Measurements from ENCODE around the gene NUP93.
"Not testable (repeated sequence)": the region's sequence is repeated elsewhere in the genome, so short reads cannot be mapped to it uniquely, and the experiment has no call there.

The NUP93 gene

DNA sequence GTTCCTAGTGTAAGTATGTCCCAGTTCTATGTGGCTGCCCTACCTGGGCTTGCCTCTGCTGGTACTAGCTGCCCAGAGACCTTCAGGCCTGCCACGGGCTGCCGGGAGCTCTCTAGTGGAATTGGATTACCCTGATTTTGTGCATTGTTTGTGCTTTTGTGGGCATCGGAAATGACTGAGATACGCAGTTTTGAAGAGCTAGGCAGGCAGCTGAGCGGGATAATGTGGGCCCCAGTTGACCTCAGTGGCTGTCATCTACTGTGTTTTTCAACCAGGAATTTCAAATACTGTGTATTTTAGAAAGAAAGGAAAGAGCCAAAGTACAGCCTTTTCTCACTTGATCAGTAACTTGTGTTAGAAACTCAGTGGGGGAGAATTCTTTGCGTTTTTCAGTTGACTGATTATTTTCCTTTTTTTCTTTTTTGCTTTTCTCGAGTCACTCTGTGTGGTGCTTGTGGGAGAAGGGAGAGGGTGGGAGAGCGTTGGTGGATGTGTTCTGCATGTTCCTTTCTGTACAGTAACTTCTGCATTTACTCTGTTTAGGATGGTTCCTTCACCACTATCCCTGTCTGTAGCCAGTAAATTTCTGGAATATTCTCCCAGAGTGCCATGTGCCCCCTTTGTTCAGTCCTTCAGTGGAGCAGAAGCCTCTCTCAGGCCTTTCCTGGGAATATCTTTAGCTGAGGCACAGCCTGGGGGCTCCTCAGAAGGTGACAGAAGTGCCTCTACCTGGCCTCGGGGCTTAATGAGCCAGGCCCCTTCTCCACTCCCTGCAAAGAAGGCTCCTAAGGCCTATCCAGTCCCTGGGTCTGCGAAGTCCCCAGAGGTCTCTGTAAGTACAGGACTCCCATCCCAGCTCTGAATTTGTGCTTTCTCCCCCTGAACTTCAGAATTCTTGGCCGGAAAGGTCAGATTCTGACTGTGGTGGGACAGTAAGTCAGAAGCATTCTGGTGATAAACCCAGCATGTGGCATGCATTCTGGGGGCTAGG, 120.1 kb downstream of the NUP93 start:
- no peak for DNase-seq (ENCODE audit: low read depth)

DNA sequence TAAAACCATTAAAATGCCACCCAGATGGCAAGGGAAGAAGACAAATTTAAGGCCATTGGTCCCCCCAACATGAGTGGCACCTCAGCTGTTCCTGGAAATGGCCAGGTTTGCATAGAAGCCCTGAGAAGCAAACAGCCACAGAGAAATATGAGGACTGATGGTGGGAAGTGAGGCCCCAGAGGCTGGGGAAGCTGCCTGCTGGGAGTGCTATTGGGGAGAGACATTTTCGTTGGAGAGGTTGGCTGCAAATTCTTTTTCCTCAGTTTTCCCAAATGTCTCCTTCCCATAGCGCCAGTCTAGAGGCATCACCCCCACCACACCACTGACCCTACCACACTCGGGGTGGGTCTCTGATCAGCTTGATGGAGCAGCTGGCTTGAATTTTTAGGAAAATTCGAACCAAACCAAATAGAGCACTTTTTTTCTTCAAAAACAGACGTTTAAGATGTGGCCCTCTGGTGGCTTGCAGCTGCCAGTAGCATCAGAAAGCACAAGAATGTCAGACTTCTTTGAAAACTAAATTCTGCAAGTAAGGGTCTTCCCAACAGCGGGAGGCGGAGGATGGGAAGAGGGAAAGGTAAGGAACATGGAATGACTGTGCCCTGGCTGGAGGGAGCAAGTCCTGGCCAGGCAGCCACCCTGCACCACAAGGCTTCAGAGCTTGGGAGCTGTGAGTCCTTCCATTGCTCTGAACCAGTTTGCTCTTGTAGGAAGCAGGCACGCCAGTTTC, 121.9 kb downstream of the NUP93 start:
- DNase-seq (ENCODE audit: low read depth), result no peak

DNA sequence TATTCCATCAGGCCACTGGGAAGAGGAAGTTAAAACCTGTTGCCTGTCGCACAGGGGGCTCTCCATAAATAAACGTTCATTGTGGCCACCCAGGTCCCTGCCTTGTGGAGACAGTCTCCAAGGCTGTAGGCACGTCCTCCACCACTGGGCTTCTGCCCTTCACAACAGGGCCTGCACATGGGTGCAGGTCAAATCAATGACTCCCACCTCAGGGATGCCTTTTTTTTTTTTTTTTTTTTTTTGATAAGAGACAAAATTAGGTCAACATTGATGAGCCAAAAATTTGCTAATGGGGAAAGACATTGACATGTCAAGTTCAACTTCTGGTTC, 122.4 kb downstream of the NUP93 start:
- no peak for DNase-seq (ENCODE audit: low read depth)

DNA sequence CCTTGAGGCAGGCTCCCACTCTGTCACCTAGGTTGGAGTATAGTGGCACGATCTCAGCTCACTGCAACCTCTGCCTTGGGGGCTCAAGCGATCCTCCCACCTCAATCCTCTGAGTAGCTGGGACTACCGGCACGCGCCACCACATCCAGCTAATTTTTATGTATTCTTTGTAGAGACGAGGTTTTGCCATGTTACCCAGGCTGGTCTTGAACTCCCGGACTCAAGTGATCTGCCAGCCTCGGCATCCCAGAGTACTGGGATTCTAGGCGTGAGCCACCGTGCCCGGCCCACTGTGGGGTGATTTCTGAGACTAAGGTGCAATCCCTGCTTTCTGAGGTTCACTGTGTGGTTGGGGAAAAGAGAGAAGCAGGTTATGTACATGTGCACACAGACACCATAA, 123.0 kb downstream of the NUP93 start:
- no peak for DNase-seq (ENCODE audit: low read depth)

DNA sequence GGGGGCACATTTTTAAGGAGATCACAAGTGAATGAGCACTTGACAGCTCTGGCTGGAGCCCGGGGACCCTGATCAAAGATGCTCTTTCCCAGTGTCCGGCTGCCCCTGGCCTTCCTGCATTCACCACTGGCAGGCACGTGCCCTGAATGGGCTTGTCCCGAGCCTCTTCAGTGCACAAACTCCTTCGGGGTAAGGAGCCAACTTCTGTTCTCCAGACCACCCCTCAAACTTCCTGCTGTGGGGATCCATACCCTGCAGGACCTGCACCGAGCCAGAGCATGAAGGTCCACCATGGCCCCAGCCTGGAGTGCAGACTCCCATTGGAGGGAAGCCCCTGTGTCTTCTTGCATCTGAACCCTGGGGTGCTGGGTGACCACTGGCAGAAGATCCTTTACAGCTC, 125.3 kb downstream of the NUP93 start:
- DNase-seq (ENCODE audit: low read depth), result no peak

DNA sequence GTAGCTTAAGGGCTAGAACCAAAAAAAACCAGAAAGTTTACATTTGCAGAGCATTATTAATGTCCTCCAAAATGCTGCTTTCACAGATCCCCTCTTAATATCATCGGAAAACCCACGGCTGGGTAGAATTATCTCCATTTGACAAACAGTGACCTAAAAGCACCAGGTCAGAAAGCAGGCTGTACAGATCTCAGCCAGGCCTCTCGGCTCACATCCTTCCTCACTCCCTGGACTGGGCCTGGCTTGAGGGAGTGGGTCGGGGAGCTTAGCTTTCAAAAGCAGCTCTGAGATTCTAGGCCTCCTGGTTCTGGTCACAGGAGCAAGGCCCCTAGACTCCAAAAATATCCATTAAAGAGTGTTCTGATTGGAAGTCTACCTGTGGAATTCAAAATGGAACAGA, 126.0 kb downstream of the NUP93 start:
- no peak for DNase-seq (ENCODE audit: low read depth)

DNA sequence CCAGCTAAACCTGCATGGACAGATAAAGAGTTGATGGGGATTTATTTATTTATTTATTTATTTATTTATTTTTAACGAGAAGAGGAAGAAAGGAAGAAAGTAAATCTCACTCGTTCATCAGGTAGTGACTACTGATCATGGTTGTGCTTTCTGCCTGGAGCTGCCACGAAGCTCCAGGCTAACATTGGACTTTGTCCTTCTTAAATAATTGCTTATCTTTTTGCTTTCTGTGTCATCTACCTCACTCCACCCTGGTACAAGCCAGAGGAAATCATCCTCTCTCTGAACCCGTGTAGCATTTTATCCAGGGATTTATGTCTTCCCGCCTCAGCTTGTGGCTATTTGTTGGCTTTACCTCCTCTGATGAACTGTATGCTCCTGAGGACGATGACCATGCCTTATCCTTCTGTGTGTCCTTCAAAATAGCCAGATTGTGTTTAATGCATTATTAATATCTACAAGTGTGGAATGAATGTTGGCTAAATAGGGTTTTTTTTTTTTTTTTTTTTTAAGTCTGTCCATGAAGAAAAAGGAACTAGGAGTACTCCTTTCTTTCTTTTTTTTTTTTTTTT, 127.0 kb downstream of the NUP93 start:
- DNase-seq (ENCODE audit: low read depth), result no peak

DNA sequence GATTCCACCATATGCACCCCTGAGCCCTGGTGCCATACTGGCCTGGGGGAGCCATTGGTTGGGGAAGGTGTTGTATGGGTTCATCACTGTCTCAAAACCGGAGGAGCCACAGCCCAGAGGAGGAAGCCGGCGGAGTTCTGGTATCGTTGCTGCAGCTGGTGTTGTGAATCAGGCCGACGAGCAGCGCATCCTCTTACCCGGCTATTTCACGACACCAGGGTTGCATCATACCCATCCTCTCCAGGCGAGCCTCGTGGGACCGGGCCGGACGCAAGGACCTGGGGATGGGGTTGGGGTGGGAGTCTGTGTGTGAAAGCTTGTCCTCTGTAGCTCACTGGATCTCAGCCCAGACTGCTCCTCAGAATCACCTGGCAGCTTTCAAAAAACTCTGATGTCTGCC, 128.4 kb downstream of the NUP93 start:
- DNase-seq (ENCODE audit: low read depth), result no peak

DNA sequence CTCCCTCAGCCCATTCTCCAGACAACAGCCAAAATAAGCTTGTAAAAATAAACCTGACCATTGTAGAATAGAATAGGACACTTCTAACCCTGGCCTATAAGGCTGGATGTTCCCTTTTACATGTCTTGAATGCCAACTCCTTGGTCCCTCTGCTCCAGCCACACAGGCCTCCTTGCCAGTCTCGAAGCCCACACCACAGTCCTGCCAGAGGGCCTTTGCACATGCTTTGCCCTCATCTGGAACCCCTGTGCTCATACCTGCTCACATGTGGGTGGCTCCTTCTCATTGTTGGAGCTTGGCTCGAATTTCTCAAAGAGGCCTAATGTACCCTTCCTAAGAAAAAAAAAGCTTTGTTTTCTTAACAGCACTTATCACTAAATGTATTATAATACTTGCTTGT, 129.7 kb downstream of the NUP93 start:
- DNase-seq (ENCODE audit: low read depth), result no peak

DNA sequence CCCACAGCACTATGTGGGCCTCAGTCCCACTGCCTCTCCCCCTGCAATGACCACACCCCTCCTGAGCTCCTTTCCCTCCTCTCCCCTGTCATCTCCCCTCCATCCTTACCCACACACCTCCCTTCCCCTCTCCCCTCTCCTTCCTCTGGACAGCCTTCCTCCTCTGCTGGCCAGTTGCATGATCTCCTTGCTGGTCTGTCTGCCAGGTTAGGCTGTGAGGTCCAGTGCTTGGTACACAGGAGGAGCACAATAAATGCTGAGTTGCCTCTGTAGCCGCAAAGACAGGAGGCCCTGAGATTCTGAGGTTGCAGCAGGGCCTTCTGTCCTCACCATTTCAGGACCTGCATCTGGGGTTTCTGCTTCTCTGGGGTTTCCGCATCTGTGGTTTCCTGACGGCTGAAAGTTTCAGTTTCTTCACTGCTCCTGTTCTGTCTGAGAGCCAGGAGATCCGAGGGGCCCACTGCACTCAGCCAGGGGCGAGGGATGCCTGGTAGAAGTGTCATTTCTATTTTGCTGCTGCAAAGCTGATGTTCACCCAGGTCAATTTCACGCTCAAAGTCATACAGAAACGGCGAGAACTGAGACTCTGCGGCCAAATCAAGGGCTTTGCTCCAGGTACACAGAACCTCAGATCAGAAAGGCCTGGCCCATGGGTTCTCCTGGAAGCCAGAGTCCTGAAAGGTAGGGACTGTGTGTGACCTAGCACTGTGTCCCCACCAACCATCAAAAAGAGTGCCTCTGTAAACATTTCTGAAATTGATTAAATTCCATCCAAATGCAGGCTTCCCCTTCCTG, 130.5 kb downstream of the NUP93 start:
- no peak for DNase-seq (ENCODE audit: low read depth)

DNA sequence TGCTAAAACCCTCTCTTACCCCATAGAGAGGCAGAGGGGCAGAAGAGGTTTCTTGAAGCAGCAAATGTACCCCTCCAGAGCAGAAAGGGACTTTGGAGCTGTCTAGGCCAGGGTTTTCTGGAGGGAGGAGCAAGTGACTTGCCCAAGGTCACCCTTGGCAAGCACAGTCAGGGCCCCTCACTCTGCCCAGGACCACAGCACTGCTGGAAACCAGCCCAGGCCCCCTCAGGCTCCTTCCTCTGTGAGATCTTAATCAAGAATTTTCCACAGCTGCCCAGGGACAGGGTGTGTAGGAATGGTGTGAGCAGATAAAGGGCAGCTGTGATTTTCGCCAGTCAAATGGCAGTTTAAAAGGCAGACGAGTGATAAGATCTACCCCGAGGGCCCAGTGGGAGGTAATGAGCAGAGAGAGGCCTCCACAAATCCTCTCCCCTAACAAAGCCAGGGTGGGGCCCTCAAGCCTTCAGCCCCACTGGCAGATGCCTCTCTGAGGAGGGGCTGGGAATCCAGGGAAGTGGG, 131.2 kb downstream of the NUP93 start:
- DNase-seq (ENCODE audit: low read depth), result no peak

DNA sequence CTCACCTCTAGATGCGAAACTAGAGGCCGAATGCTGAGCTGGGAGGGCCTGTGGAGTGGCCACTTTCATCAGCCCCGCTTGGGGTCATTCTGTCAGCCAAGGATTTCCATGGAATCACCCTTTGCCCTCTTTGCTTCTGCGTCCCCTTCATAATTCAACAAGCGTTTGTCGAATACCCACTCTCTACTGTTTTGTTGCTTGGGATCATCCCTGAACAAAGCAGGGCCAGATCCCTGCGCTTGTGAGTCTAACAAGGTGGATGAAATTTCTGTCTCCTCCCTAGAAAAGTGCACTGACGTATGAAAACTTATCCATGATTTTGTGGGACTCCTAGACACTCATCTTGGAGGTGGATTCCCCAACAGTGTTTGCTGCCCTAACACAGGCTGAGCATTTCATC, 131.8 kb downstream of the NUP93 start:
- DNase-seq (ENCODE audit: low read depth), result no peak

DNA sequence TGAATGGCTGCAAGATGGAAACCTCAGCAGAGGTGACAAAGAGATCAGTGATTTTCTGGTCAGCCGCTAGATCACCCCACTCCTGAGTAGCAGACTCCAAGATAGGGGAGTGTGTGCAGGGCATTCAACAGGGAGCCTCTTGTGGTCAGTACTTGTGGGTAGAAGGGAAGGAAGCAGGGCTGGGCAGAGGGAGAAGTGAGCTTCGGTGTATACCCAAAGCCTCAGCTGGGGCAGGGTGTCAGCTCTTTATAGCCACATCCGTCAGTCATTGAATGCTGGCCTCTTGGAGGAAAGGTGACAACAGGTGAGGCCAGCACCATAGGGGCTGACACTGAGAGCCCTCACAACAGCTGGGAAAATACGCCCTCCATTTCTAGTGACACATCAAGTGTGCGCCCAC, 132.8 kb downstream of the NUP93 start:
- DNase-seq (ENCODE audit: low read depth), result no peak

DNA sequence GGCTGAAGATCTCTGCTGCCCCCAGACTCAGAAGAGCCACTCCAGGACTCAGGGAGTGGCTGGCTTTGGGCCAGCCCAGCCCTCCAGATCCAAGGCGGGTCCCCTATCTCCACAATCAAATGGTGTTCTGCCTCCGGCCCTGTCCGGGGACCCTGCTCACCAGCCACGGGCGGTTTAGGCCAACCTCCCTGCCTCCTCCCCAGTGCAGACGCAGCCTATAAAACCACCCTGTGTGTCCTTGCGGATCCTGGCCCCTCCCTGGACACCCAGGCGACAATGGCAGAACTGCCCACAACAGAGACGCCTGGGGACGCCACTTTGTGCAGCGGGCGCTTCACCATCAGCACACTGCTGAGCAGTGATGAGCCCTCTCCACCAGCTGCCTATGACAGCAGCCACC, 135.0 kb downstream of the NUP93 start, which contains the start of gene SLC12A3:
Gene SLC12A3 (plus strand): TSS at position 248 of the 400 bp plus-strand sequence. CDS start 29 bp downstream, at position 277.
- DNase-seq (ENCODE audit: low read depth), result no peak

DNA sequence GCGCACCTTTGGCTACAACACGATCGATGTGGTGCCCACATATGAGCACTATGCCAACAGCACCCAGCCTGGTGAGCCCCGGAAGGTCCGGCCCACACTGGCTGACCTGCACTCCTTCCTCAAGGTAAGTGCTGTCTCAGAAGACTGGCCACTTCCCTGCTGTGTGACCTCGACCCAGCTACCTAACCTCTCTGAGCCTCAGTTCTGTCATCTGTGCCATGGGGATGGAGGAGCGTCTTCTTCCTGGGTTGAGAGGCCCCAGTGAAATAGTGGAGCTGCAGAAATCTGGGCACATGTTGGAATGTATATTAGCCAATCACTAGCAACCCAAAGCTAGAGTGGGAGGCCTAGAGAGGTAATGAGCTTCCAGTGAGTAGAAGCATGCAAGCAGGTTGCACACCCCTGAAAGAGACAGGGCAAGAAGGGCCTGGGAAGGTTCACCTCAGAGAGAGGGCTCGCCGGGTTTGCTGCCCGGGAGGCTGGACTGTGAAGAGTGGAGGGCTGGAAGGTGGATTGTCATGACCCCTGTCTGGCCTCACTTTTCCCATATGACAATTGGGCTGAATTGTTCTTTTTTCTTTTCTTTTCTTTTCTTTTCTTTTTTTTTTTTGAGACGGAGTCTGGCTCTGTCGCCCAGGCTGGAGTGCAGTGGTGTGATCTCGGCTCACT, 135.6 kb downstream of the NUP93 start:
- no peak for DNase-seq (ENCODE audit: low read depth)

DNA sequence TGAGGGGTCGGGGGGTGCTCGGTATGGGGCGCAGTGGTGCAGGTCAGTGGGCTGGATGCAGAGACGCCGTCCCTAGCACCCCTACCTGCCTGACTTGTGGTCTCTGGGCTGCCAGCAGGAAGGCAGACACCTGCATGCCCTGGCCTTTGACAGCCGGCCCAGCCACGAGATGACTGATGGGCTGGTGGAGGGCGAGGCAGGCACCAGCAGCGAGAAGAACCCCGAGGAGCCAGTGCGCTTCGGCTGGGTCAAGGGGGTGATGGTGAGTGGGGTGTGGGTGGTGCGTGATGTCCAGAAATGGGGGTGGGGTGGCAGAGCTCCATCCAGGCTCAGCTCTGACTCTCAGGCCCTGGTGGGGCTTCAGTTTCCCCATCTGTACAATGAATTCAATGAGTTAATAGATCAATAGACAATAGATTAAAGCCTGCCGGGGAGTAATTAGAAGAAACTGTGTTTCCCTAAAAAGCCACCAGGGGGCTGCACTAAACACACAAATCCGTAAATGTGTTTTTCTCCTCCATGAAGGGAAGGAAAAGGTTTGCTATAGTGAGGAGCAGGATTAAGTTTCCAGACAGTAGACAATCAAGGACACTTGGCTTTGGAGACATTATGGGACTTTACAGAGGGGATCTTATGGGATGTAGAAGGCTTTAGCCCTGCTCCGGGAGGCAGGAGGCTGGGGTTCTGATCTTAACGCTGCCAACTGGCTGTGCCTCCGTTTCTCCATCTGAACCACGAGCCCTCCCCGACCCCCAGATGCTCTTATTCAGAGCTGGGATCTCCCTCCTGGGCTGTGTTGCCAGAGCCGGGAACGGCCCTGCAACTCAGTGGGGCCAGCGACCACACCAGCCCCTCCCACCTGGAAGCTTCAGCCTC, 137.3 kb downstream of the NUP93 start:
- no peak for DNase-seq (ENCODE audit: low read depth)

DNA sequence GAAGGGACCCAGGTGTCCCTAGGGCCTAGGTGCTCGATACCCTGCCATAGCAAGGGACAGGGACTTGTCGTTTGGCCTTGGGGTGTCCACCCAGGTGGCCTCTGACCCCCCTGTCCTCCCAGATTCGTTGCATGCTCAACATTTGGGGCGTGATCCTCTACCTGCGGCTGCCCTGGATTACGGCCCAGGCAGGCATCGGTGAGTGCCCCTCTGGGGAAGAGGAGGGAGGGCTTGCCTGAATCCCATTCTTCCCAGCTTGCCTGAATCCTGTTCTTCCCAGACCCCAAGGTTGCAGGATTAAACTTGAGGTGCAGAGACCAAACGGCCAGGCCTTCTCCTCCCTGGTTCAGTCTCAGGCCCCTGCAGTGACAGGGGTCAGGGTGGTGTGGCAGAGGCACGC, 138.2 kb downstream of the NUP93 start:
- no peak for DNase-seq (ENCODE audit: low read depth)

DNA sequence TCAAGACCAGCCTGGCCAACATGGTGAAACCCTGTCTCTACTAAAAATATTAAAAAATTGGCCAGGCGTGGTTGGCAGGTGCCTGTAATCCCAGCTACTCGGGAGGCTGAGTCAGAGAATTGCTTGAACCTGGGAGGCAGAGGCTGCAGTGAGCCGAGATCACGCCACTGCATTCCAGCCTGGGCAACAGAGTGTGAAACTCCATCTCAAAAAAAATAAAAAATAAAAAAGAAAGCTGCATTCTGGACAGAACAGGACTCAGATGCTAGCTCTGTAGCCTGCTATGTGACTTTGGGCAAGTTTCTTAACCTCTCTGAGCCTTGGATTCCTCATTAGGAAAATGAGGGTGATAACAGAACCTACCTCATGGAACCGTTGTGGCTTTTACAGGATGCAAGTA, 138.8 kb downstream of the NUP93 start:
- DNase-seq (ENCODE audit: low read depth), result not testable (repeated sequence)

DNA sequence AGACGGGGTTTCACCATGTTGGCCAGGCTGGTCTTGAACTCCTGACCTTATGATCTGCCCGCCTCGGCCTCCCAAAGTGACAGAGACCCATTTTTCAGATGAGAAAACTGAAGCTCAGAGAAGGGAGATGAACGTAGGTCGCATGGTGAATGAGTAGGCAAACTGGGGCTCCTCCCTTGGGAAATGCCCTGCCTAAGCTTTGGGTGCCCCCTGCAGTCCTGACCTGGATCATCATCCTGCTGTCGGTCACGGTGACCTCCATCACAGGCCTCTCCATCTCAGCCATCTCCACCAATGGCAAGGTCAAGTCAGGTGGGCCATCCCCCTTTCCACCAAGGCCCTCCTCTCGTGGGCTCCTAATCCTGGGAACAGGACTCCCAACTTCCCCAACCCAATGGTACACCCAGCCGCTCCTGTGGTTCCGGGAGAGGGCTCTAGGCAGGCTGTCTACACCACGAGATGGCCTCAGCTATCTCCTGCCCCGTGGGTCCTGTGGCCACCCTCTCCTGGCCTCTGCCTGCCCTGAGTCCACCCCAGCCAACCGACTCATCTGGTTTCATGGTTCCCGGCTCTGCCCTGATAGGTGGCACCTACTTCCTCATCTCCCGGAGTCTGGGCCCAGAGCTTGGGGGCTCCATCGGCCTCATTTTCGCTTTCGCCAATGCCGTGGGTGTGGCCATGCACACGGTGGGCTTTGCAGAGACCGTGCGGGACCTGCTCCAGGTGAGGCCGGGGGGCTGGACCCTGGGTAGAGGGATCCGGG, 139.8 kb downstream of the NUP93 start:
- no peak for DNase-seq (ENCODE audit: low read depth)

Data from HS-5 (cell line).